ENCODE results near the gene AQP3.
"Not testable (repeated sequence)": the region's sequence is repeated elsewhere in the genome, so short reads cannot be mapped to it uniquely, and the experiment has no call there.

The AQP3 gene

GRCh38 chr9:33446946-33447798, at the start of gene AQP3:
Gene AQP3, minus strand, starts transcription at chr9:33447593. Its CDS starts 63 bp downstream, at chr9:33447530.
- no peak for FAIRE-seq

GRCh38 chr9:33493819-33494218, 46.4 kb upstream of the AQP3 start:
- not testable (repeated sequence) for FAIRE-seq

GRCh38 chr9:33489066-33489465, 41.7 kb upstream of the AQP3 start:
- FAIRE-seq, result no peak

GRCh38 chr9:33485312-33485711, 37.9 kb upstream of the AQP3 start:
- not testable (repeated sequence) for FAIRE-seq

- no peak for FAIRE-seq
These were observed 33.6 kb upstream of the AQP3 start for GRCh38 chr9:33480976-33481375.

GRCh38 chr9:33480106-33480505, 32.7 kb upstream of the AQP3 start:
- FAIRE-seq, result no peak

- no peak for FAIRE-seq
These were observed 29.1 kb upstream of the AQP3 start for GRCh38 chr9:33476503-33476902.

- no peak for FAIRE-seq
These were observed 28.0 kb upstream of the AQP3 start for GRCh38 chr9:33475357-33475756.

- FAIRE-seq, result peak; percentile 99
These were observed 26.4 kb upstream of the AQP3 start, which contains the start of gene NOL6 for GRCh38 chr9:33473643-33474352. Gene NOL6, minus strand, starts transcription at chr9:33473924. Its CDS starts 82 bp downstream, at chr9:33473842.

GRCh38 chr9:33472881-33473615, 25.7 kb upstream of the AQP3 start:
- no peak for FAIRE-seq

GRCh38 chr9:33472171-33472880, 24.9 kb upstream of the AQP3 start:
- no peak for FAIRE-seq

GRCh38 chr9:33471361-33471760, 24.0 kb upstream of the AQP3 start:
- no peak for FAIRE-seq

- FAIRE-seq, result no peak
These were observed 22.5 kb upstream of the AQP3 start for GRCh38 chr9:33469891-33470290.

- no peak for FAIRE-seq
These were observed 21.6 kb upstream of the AQP3 start for GRCh38 chr9:33468797-33469621.

- no peak for FAIRE-seq
These were observed 20.9 kb upstream of the AQP3 start for GRCh38 chr9:33468215-33468730.

GRCh38 chr9:33467526-33467925, 20.1 kb upstream of the AQP3 start:
- no peak for FAIRE-seq

- FAIRE-seq, result no peak
These were observed 19.4 kb upstream of the AQP3 start for GRCh38 chr9:33466565-33467495.

GRCh38 chr9:33465596-33466564, 18.5 kb upstream of the AQP3 start:
- no peak for FAIRE-seq

- no peak for FAIRE-seq
These were observed 17.7 kb upstream of the AQP3 start for GRCh38 chr9:33465096-33465495.

Measured in endometrium (tissue), 2 donors.